Stromal cell of bone marrow (primary cell): ENCODE measurements around the gene MCCC1.
"Not testable (repeated sequence)": the region's sequence is repeated elsewhere in the genome, so short reads cannot be mapped to it uniquely, and the experiment has no call there.

Experiments
- DNase-seq: peaks from one replicate; pipeline ENCODE4 v3.0.0-alpha.2; 2012; ENCODE audit warnings: low read depth

The MCCC1 gene

GRCh38 chr3:183099026-183099837 is at the start of gene MCCC1:
TSS of gene MCCC1 (minus strand) at chr3:183099496. CDS start at chr3:183099440, 56 bp downstream.
- DNase-seq = peak; percentile 97

DNA sequence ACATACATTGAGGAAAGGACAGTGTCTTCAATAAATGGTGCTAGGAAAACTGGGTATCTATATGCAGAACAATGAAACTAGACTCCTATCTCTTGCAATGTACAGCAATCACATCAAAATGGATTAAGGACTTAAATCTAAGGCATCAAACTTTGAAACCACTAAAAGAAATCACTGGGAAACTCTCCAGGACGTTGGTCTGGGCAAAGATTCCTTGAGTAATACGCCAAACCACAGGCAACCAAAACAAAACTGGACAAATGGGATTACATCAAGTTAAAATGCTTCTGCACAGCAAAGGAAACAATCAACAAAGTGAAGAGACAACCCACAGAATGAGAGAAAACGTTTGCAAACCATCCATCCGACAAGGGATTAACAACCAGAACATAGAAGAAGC is 48.8 kb upstream of the MCCC1 start:
- peak; percentile 54 for DNase-seq

DNA sequence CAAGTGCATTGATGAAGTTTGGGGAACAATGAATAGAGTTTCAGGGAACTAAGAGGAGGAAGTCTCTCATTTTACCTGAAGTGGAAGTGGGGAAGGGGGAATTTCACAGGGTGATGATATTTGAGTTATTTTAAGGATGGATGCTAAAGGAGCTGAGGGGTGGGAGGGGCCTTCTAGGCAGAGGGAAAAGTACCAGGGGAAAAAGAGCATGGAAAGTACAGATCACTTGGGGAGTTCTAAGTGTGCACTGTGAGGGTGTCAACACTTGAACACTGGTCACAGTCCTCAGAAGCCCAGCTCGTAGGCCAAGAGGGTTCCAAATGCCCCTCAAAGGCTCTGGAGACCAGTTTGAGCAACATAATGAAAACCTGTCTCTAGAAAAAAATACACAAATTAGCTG is 45.1 kb upstream of the MCCC1 start:
- no peak for DNase-seq

DNA sequence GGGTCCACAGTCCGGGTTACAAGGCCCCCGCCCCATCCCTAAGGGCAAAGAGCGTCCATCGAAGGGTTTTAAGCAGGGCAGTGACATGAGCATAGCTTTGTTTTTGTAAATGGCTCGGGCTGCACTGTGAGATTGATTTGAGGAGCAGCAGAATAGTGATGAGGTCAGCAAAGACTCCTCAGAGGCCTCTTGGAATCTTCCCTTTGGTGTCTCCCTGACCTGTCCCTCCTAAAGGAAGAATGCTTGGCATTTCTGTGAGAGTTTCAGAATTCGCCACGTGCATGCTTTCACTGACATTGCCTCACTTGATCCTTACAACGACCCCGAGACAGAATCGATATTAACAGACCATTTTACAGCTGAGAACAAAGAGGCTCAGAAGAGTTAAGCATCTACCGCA is 42.9 kb upstream of the MCCC1 start:
- DNase-seq = no peak

GRCh38 chr3:183134844-183135243 is 35.5 kb upstream of the MCCC1 start:
- DNase-seq = no peak

DNA sequence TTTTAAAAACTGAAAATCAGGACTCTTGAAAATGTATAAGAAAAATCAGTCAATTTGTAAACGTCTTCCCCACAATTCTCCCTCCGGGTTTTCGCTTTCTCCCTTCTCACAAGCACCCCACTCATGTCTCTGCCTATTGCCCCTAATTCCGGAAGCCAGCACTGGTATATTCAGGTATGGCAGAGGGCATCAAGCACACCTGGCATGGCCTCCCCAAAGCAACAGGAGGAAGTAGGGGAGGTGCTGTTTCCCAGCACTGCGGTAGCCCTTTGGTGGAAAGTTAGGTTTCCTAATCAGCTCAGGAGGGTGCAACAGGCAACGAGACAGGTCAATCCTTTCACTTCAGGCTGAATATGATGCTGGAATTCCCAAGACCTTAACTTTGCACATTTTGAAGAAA is 33.1 kb upstream of the MCCC1 start:
- no peak for DNase-seq

DNA sequence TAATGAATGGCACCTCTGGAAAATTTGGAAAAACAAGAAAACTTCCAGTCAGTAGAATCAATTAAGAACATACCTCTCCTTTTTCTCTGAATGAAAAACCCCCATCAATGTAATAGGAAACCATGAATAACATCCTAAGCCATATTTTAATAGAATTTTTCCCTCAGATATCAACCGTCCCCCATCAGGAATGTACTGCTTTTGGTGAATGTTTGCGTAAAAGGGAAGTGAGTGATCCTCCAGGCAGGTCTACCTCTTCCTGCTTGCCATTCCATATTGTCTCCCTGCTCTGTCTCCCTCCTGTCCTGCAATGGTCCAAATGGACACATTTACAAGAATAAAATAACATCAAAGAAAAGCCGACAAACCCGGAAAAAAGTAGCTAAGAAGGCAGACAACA is 32.4 kb upstream of the MCCC1 start:
- DNase-seq = no peak

GRCh38 chr3:183131186-183131725 is 32.0 kb upstream of the MCCC1 start:
- DNase-seq = no peak

GRCh38 chr3:183129243-183129642 is 29.9 kb upstream of the MCCC1 start:
- DNase-seq = no peak

- DNase-seq = no peak
These were observed 29.4 kb upstream of the MCCC1 start for GRCh38 chr3:183128709-183129108.

DNA sequence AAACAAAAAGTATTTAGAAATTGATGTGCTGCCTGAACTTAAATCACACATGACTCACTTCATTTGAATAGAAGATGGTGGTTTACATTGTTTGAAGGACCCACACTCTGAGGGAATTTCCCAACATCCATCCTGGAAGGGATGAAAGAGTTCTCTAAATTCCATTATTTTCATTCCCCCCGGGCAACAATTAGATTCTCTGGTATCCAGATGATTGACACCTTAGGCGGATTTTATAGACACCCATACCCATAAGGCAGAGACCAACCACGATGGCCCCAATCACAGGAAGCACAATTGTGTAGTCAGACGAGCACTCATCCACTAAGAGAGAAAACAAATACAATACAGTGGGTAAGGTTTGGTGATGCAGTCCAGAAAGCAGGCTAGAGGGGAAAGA is 24.6 kb upstream of the MCCC1 start:
- DNase-seq = no peak

DNA sequence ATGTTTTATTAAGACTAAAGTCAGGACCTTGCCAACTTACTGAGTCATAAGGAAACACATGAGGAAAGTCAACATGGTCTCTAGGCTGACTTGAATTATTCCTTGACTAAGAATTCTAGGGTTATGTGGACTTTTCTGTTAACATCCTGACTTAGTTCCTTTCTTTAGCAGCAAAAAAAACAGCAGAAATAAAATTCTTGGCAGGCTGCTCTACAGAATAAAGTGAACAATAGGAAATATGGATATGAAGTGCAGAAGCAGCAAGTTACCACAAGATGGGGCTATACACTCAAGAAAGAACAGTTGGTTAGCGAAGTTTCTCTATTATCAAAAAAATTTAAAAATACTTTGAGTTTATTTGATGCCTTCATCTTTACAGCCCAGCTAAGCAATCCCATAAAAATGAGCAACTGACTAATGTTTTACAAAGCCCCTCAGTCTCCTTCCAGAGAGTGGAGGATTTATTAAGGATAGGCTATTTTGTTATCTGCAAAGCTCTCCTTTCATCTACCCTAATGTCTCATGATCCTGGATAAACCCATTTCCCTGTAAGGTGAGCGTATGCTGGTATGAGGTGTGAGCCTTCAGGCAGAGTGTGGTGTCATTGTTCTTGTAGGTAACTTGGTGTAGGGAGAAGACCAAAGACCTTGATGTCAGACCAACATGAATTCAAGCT is 23.1 kb upstream of the MCCC1 start:
- DNase-seq = peak; percentile 82

GRCh38 chr3:183120538-183121215 is 21.4 kb upstream of the MCCC1 start:
- DNase-seq = no peak

DNA sequence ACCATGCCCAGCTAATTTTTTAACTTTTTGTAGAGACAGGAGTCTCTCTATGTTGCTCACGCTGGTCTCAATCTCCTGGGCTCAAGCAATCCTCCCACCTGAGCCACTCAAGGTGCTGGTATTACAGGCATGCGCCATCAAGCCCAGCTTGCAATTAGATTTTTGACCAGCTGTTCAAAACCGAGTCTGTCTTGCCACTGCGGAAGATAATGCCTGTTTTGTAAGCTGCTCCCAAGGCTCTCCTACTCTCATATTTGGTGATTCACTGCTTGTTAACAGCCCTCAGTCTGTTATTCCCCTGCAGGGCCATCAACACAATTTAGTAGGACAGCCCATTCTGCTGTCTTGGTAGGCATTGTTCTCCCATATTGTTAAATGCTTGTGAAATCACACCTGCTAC is 17.8 kb upstream of the MCCC1 start:
- DNase-seq = no peak

- DNase-seq = no peak
These were observed 16.8 kb upstream of the MCCC1 start for GRCh38 chr3:183116025-183116614.

- no peak for DNase-seq
These were observed 15.3 kb upstream of the MCCC1 start for GRCh38 chr3:183114384-183115178.

DNA sequence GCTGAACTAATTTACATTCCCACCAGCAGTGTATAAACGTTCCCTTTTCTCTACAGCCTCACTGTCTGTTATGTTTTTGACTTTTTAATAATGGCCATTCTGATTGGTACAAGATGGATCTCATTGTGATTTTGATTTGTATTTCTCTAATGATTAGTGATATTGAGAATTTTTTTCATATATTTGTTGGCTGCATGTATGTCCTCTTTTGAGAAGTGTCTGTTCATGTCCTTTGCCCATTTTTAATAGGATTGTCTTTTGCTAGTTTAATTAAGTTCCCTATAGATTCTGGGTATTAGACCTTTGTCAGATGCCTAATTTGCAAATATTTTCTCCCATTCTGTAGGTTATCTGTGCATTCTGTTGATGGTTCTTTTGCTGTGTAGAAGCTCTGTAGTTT is 10.6 kb upstream of the MCCC1 start:
- not testable (repeated sequence) for DNase-seq

DNA sequence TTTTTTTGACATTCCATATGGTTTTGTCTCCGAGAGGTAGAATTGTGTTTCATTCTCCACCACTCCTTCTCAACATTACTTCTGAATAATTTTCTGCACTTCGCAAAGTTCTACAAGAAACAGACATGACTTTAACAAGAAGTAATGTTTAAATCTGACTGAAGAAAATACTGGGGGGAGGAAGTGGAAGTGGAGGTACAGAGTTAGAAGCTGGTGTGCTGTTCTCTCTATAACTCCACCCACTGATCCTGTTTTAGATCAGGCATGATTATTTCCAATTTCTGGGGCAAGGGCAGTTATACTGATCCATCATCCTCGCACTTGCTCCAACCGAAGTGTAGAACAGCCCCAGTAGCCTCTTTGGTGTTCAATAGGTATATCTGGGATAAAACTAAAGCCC is 9.2 kb upstream of the MCCC1 start:
- DNase-seq = no peak

DNA sequence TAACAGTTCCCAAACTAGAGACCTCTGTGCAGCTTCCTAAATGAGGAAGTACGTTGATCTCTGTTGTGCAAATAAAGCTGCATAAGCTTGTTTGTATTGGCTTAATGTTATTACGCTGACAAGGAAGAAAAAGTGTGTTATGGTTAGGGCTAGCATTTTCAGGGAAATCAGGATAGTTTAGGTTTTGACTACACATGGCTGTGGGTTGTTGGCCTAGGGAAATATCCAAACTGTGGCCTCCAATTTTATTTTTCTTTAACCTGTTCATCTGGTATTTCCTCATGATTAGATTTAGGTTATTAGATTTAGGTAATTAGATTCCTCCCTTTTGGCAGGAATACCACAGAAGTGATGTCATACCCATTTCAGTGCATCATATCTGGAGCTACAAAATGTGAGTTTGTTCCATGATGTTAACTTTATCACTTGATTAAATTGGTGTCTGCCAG is 8.7 kb upstream of the MCCC1 start:
- no peak for DNase-seq

DNA sequence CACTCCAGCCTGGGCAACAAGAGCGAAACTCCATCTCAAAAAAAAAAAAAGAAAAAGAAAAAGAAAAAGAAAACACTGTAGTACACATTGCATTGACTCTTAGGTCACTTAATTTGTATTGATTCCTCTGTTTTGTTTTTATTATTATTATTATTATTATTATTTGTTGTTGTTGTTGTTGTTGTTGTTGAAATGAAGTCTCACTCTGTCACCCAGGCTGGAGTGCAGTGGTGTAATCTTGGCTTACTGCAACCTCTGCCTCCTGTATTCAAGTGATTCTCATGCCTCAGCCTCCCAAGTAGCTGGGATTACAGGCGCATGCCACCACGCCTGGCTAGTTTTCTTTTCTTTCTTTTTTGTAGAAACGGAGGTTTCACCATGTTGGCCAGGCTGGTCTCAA is 8.1 kb upstream of the MCCC1 start:
- DNase-seq = not testable (repeated sequence)

GRCh38 chr3:183106635-183107034 is 7.3 kb upstream of the MCCC1 start:
- DNase-seq = no peak
